ENCODE results near the gene PDGFRB. TPM values are rescaled to one million over a fixed set of nuclear protein-coding genes. Genes with fewer than 3 reads are reported as not detected.

Gene PDGFRB
- total and polyA plus RNA-seq, 4 donors, result 33.6 to 215 (median 78.3) TPM

GRCh38 chr5:150114102-150114641 is 41.5 kb downstream of the PDGFRB start:
- Histone ChIP-seq H3K4me3 (no peak overlapping the region), H3K27ac (ENCODE audit: low read depth in 1 of 2, low read length in 1 of 2) (no peak overlapping the region), H3K36me3 (ENCODE audit: control insufficient read depth in 4 of 4, insufficient read depth in 4 of 4, low read length in 4 of 4) (peaks cover 0 to 21% (median 8%) of the 10 kb centered on the region in 4 donors), H3K4me1 (ENCODE audit: control insufficient read depth in 5 of 5, insufficient read depth in 5 of 5, low read length in 5 of 5) (peaks cover 0 to 6% (median 0%) of the 10 kb centered on the region in 5 donors), H3K9ac (ENCODE audit: insufficient read depth in 1 of 2, low read length in 2 of 2) (no peak overlapping the region), H3K27me3 (ENCODE audit: control insufficient read depth in 3 of 3, insufficient read depth in 3 of 3, low read length in 2 of 3) (no peaks in the 10 kb centered on the region), H3K9me3 (ENCODE audit: control insufficient read depth in 4 of 4, insufficient read depth in 3 of 4, low read length in 3 of 4) (no peaks in the 10 kb centered on the region)
- DNase-seq (peak in 2 of 3 donors; percentile 2 to 12), ATAC-seq (ENCODE audit: insufficient read depth, low FRiP score) (no peak)
- 91 to 93% methylated on average over 12 of the region's 12 CpGs for WGBS, 2 donors
- TF ChIP-seq CTCF (IDR thresholded peaks at IDR 0.05; ENCODE audit: control extremely low read depth, extremely low read depth), result no peak

GRCh38 chr5:150113047-150113744 is 42.4 kb downstream of the PDGFRB start:
- H3K36me3 ChIP-seq (ENCODE audit: control insufficient read depth in 4 of 4, insufficient read depth in 4 of 4, low read length in 4 of 4), result peaks cover 0 to 15% (median 3%) of the 10 kb centered on the region in 4 donors
- peaks cover 0 to 6% (median 0%) of the 10 kb centered on the region in 5 donors for H3K4me1 ChIP-seq (ENCODE audit: control insufficient read depth in 5 of 5, insufficient read depth in 5 of 5, low read length in 5 of 5)
- WGBS, 2 donors, result 63 to 68% methylated on average over 17 to 18 of the region's 18 CpGs
- H3K27ac ChIP-seq (ENCODE audit: low read depth in 1 of 2, low read length in 1 of 2), result peak overlapping the region in 1 of 2 donors; percentile 13
- DNase-seq (peak in 1 of 3 donors; percentile 11), ATAC-seq (ENCODE audit: insufficient read depth, low FRiP score) (peak; percentile 35)
- no peak overlapping the region for H3K9ac ChIP-seq (ENCODE audit: insufficient read depth in 1 of 2, low read length in 2 of 2)
- H3K9me3 ChIP-seq (ENCODE audit: control insufficient read depth in 4 of 4, insufficient read depth in 3 of 4, low read length in 3 of 4), result no peaks in the 10 kb centered on the region
- H3K4me3 ChIP-seq, result no peak overlapping the region
- no peak for TF ChIP-seq CTCF (IDR thresholded peaks at IDR 0.05; ENCODE audit: control extremely low read depth, extremely low read depth)
- H3K27me3 ChIP-seq (ENCODE audit: control insufficient read depth in 3 of 3, insufficient read depth in 3 of 3, low read length in 2 of 3), result no peaks in the 10 kb centered on the region

- H3K4me3 ChIP-seq, result no peak overlapping the region
- 49 to 81% methylated on average over 6 of the region's 6 CpGs for WGBS, 2 donors
- peak overlapping the region; percentile 13 for H3K27ac ChIP-seq (ENCODE audit: low read depth in 1 of 2, low read length in 1 of 2)
- DNase-seq (peak in 1 of 3 donors; percentile 13), ATAC-seq (ENCODE audit: insufficient read depth, low FRiP score) (peak; percentile 39)
- H3K9ac ChIP-seq (ENCODE audit: insufficient read depth in 1 of 2, low read length in 2 of 2), result no peak overlapping the region
- H3K27me3 ChIP-seq (ENCODE audit: control insufficient read depth in 3 of 3, insufficient read depth in 3 of 3, low read length in 2 of 3), result no peaks in the 10 kb centered on the region
- TF ChIP-seq CTCF (IDR thresholded peaks at IDR 0.05; ENCODE audit: control extremely low read depth, extremely low read depth), result no peak
- H3K36me3 ChIP-seq (ENCODE audit: control insufficient read depth in 4 of 4, insufficient read depth in 4 of 4, low read length in 4 of 4), result peaks cover 0 to 8% (median under 1%) of the 10 kb centered on the region in 4 donors
- no peaks in the 10 kb centered on the region for H3K9me3 ChIP-seq (ENCODE audit: control insufficient read depth in 4 of 4, insufficient read depth in 3 of 4, low read length in 3 of 4)
- peaks cover 0 to 6% (median 0%) of the 10 kb centered on the region in 5 donors for H3K4me1 ChIP-seq (ENCODE audit: control insufficient read depth in 5 of 5, insufficient read depth in 5 of 5, low read length in 5 of 5)
Measured at GRCh38 chr5:150112201-150113046, 43.2 kb downstream of the PDGFRB start.

Measured in lung (tissue), 12 donors.